GM10266 (cell line): Measurements from ENCODE around the gene FAM53A.
"Not testable (repeated sequence)": the region's sequence is repeated elsewhere in the genome, so short reads cannot be mapped to it uniquely, and the experiment has no call there.

ENCODE experiments used
- DNase-seq: peaks from one replicate; pipeline ENCODE4 v3.0.0; 2012; ENCODE audit errors: extremely low spot score
- CTCF ChIP-seq: IDR thresholded peaks from 2 replicates; pipeline ENCODE4 v1.5.1; 2012; ENCODE audit warnings: mild to moderate bottlenecking, low read depth; ENCODE audit not compliant: control insufficient read depth, insufficient read depth; ENCODE audit errors: missing control alignments

The FAM53A gene

DNA sequence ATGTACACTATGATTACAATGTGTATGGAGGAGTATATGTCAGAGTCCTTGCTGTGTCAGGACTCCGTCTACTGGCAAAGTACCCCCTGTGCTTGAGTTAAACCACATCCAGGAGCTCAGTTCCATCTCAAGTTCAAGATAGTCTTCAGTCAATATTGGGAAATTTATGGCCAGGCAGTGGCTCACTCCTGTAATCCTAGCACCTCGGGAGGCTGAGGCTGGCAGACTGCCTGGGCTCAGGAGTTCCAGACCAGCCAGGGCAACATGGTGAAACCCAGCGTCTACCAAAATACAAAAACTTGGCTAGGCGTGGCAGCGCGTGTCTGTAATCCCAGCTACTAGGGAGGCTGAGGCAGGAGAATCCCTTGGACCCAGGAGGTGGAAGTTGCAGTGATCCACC, 22.2 kb upstream of the FAM53A start:
- TF ChIP-seq CTCF, result no peak

DNA sequence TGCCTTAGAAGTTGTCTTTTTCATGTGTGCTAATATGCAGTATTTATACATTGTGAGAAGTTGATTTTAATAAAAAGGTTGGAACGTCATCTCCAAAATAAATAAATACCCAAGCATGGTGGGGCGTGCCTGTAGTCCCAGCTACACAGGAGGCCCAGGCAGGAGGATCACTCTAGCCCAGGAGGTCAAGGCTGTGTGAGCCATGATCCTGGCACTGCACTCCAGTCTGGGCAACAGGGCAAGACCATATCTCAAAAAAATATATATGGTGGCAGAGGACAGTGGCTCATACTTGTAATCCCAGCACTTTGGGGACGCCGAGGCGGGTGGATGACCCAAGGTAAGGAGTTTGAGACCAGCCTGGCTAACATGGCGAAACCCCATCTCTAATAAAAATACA, 21.6 kb upstream of the FAM53A start:
- DNase-seq, result no peak
- no peak for TF ChIP-seq CTCF

More for the DNA sequence above, 22.2 kb upstream of the FAM53A start:
- no peak for DNase-seq

- DNase-seq, result no peak
- no peak for TF ChIP-seq CTCF
These were observed 19.8 kb upstream of the FAM53A start for GRCh38 chr4:1703867-1704266.

- DNase-seq, result not testable (repeated sequence)
These were observed 17.6 kb upstream of the FAM53A start for GRCh38 chr4:1701671-1702070.

DNA sequence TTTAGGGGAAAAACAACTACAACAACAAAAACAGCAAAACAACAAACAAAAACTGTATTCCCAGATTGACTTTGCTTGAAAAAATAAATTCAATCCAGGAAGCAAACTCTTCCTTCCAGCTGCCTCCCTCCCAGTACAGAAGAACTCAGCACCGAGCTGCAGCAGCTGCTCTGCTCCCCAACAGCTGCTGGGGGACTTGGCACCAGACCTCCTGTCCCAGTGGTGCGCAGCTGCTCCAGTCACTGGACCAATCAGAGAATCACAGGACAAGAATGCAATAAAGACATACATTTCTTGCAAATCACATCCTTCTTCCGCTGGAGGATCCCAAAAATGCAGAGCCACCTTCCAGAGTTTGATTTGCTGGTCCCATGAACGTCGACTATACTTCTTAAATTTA, 11.8 kb upstream of the FAM53A start:
- no peak for DNase-seq
- no peak for TF ChIP-seq CTCF

GRCh38 chr4:1693131-1693896, 9.2 kb upstream of the FAM53A start:
- peak; percentile 91 for TF ChIP-seq CTCF
- DNase-seq, result peak; percentile 78

GRCh38 chr4:1691737-1692373, 7.7 kb upstream of the FAM53A start:
- no peak for TF ChIP-seq CTCF

More at GRCh38 chr4:1691737-1692373, 7.7 kb upstream of the FAM53A start:
- DNase-seq, result no peak
